Measurements from ENCODE around the gene IGFALS.

The IGFALS gene

GRCh38 chr16:1741553-1742165 is 51.8 kb downstream of the IGFALS start:
- no peak for DNase-seq

GRCh38 chr16:1740781-1741490 is 52.6 kb downstream of the IGFALS start:
- DNase-seq = no peak
